KG1 (cell line): ENCODE data around the gene LAMC1.
"Not testable (repeated sequence)": the region's sequence is repeated elsewhere in the genome, so short reads cannot be mapped to it uniquely, and the experiment has no call there.

ENCODE experiments used
- DNase-seq: peaks from one replicate; lab custom pipeline; 2025; lab: John Stamatoyannopoulos, UW

LAMC1 gene

GRCh38 chr1:183043872-183044854, 20.9 kb downstream of the LAMC1 start:
- no peak for DNase-seq

GRCh38 chr1:183044893-183045649, 21.9 kb downstream of the LAMC1 start:
- DNase-seq = no peak

GRCh38 chr1:183048087-183049085, 25.2 kb downstream of the LAMC1 start:
- DNase-seq = no peak

GRCh38 chr1:183051546-183051945, 28.3 kb downstream of the LAMC1 start:
- DNase-seq = no peak

GRCh38 chr1:183052861-183053260, 29.6 kb downstream of the LAMC1 start:
- no peak for DNase-seq

- no peak for DNase-seq
These were observed 35.8 kb downstream of the LAMC1 start for GRCh38 chr1:183058851-183059502.

- DNase-seq = no peak
These were observed 38.0 kb downstream of the LAMC1 start for GRCh38 chr1:183061194-183061593.

- no peak for DNase-seq
These were observed 40.1 kb downstream of the LAMC1 start for GRCh38 chr1:183063349-183063748.

GRCh38 chr1:183065168-183065706, 42.0 kb downstream of the LAMC1 start:
- no peak for DNase-seq

GRCh38 chr1:183066432-183066831, 43.2 kb downstream of the LAMC1 start:
- DNase-seq = not testable (repeated sequence)

- no peak for DNase-seq
These were observed 46.5 kb downstream of the LAMC1 start for GRCh38 chr1:183069562-183070216.

- DNase-seq = no peak
These were observed 47.2 kb downstream of the LAMC1 start for GRCh38 chr1:183070234-183070922.

- DNase-seq = no peak
These were observed 47.9 kb downstream of the LAMC1 start for GRCh38 chr1:183070923-183071618.

- DNase-seq = not testable (repeated sequence)
These were observed 49.4 kb downstream of the LAMC1 start for GRCh38 chr1:183072595-183072994.

- DNase-seq = no peak
These were observed 50.1 kb downstream of the LAMC1 start for GRCh38 chr1:183073320-183073719.

- no peak for DNase-seq
These were observed 51.0 kb downstream of the LAMC1 start for GRCh38 chr1:183074215-183074614.

- DNase-seq = no peak
These were observed 52.6 kb downstream of the LAMC1 start for GRCh38 chr1:183075861-183076260.

- DNase-seq = no peak
These were observed 53.9 kb downstream of the LAMC1 start for GRCh38 chr1:183077097-183077496.
